K562 (cell line): ENCODE measurements around the gene CUEDC2. TPM values are rescaled to one million over a fixed set of nuclear protein-coding genes. Genes with fewer than 3 reads are reported as not detected.
A peak's percentile ranks its signal among the peaks of the same experiment; 100 is the strongest.

ENCODE experiments used
- AFF4 ChIP-seq: sonication (generic); formaldehyde crosslinking; IDR thresholded peaks from 2 replicates; pipeline ENCODE4 v1.8.0; 2023; ENCODE audit warnings: mild to moderate bottlenecking, missing genetic modification reagents
- CXXC5 ChIP-seq: fragments of 250-450 bp; sonication (Bioruptor Pico); IDR thresholded peaks from 2 replicates; pipeline ENCODE4 v1.8.0; 2022; ENCODE audit warnings: inconsistent platforms, mild to moderate bottlenecking, moderate library complexity
- HINFP ChIP-seq: fragments of 450-650 bp; conservative IDR thresholded peaks from 2 replicates; pipeline ENCODE4 v1.6.1; 2016; ENCODE audit warnings: missing genetic modification characterization, low read depth, mild to moderate bottlenecking, control low read depth, missing compliant biosample characterization
- KAT7 ChIP-seq: sonication (generic); formaldehyde crosslinking; IDR thresholded peaks from 2 replicates; pipeline ENCODE4 v1.8.0; 2022; ENCODE audit warnings: missing genetic modification reagents, mild to moderate bottlenecking, borderline replicate concordance
- MAFG ChIP-seq: fragments of 450-650 bp; conservative IDR thresholded peaks from 2 replicates; pipeline ENCODE4 v1.6.1; 2016; ENCODE audit warnings: missing genetic modification characterization, missing compliant biosample characterization
- MYNN ChIP-seq, 2 experiments: sonication (generic); formaldehyde crosslinking in 1 of 2; IDR thresholded peaks; 2 replicates each; pipeline versions ENCODE4 v1.5.0 to v1.6.1; 2016 to 2020; ENCODE audit warnings: antibody characterized with exemption in 1 of 2, missing genetic modification reagents in 1 of 2
- RBM22 ChIP-seq: fragments of 200-400 bp; formaldehyde crosslinking; IDR thresholded peaks from 2 replicates; pipeline ENCODE4 v1.6.1; 2018; ENCODE audit warnings: low read length, low read depth; ENCODE audit not compliant: poor library complexity, severe bottlenecking
- REST ChIP-seq, 2 experiments: fragments of 450-650 bp; formaldehyde crosslinking in 1 of 2; IDR thresholded peaks; 2 replicates each; pipeline versions ENCODE4 v1.4.0 to v1.6.1; 2014 to 2020; ENCODE audit warnings: mild to moderate bottlenecking in 2 of 2, borderline replicate concordance in 1 of 2, low read depth in 1 of 2
- SIN3B ChIP-seq: fragments of 450-650 bp; IDR thresholded peaks from 2 replicates; pipeline ENCODE4 v1.6.1; 2017; ENCODE audit warnings: low read depth, mild to moderate bottlenecking, moderate library complexity
- U2AF1 ChIP-seq: fragments of 200-400 bp; formaldehyde crosslinking; optimal IDR thresholded peaks from 2 replicates; pipeline ENCODE3; 2017; ENCODE audit warnings: mild to moderate bottlenecking, low read depth, low read length, moderate library complexity
- ZNF707 ChIP-seq: fragments of 250-450 bp; sonication (Bioruptor Pico); conservative IDR thresholded peaks from 2 replicates; pipeline ENCODE4 v1.8.0; 2022; ENCODE audit warnings: inconsistent platforms, mild to moderate bottlenecking, moderate library complexity
- polyA plus RNA-seq, 8 experiments: library from polyadenylated mRNA; depleted of rRNA in 4 of 8; stranded (reverse) in 5 of 8; unstranded in 3 of 8; fragments of >200 nt; fragmentation: Nextera tagmentation in 2 of 8; fragmentation: Illumina TruSeq in 1 of 8; extraction: Ambion mirVana in 2 of 8; extraction: Trizol in 1 of 8; gene quantifications; 2 replicates each; pipeline versions ENCODE4 v1.2.1 to v1.2.3, GENCODE V29; 2011 to 2014; ENCODE audit warnings: inconsistent platforms in 1 of 8, missing spikeins in 1 of 8
- total RNA-seq, 7 experiments: library from RNA; depleted of rRNA in 6 of 7; stranded (reverse); fragments of >200 nt in 6 of 7; fragmentation: Illumina TruSeq in 2 of 7; extraction: Trizol in 2 of 7; gene quantifications; 2 replicates each; pipeline versions ENCODE4 v1.2.1 to v1.2.3, GENCODE V29; 2011 to 2021; ENCODE audit warnings: low replicate concordance in 1 of 7

The CUEDC2 gene
- total and polyA plus RNA-seq, 9 of the 15 experiments (the other 6 are each of a cell fraction or from before 2014, with no cell fraction given): 8.5 to 48.9 (median 27.4) TPM

GRCh38 chr10:102421757-102422512, 10.4 kb downstream of the CUEDC2 start (continued):
- TF ChIP-seq REST (IDR thresholded peaks at IDR 0.05; ENCODE audit: borderline replicate concordance) (peak; percentile 46; the same call in 1 of the 2 replicates), REST (CRISPR knock-in tag; IDR thresholded peaks at IDR 0.05; ENCODE audit: low read depth) (no peak), MYNN (IDR thresholded peaks at IDR 0.05) (0 out of 2 replicates have a peak, but pooled peaks have one; percentile 17), MYNN (CRISPR knock-in tag; IDR thresholded peaks at IDR 0.05) (no peak), CXXC5 (CRISPR knock-in tag) (peak; percentile 6), SIN3B (peak; percentile 13; the same call in 1 of the 2 replicates), HINFP (tag) (no peak), U2AF1 (peak; percentile 29), KAT7 (CRISPR knock-in tag) (peak; percentile 73; the same call in 1 of the 2 replicates), RBM22 (peak; percentile 38), AFF4 (CRISPR knock-in tag) (0 out of 2 replicates have a peak, but pooled peaks have one; percentile 32), ZNF707 (CRISPR knock-in tag) (no peak), MAFG (tag) (no peak)
